Measurements from ENCODE around the gene IFT172.
"Not testable (repeated sequence)": the region's sequence is repeated elsewhere in the genome, so short reads cannot be mapped to it uniquely, and the experiment has no call there.

IFT172 gene

GRCh38 chr2:27489498-27490397 lies at the start of gene IFT172:
TSS of gene IFT172 (minus strand) at chr2:27489743. CDS start at chr2:27489653, 90 bp downstream.
- peak; percentile 100 for DNase-seq

- not testable (repeated sequence) for DNase-seq
These were observed 49.4 kb upstream of the IFT172 start for GRCh38 chr2:27538839-27539450.

GRCh38 chr2:27537287-27537686 lies 47.7 kb upstream of the IFT172 start:
- DNase-seq, result no peak

- no peak for DNase-seq
These were observed 42.4 kb upstream of the IFT172 start for GRCh38 chr2:27531983-27532382.

GRCh38 chr2:27527182-27527581 lies 37.6 kb upstream of the IFT172 start:
- DNase-seq, result no peak

- DNase-seq, result no peak
These were observed 32.9 kb upstream of the IFT172 start for GRCh38 chr2:27522400-27522945.

- no peak for DNase-seq
These were observed 30.8 kb upstream of the IFT172 start for GRCh38 chr2:27520316-27520715.

GRCh38 chr2:27518782-27519113 lies 29.2 kb upstream of the IFT172 start:
- DNase-seq, result no peak

- no peak for DNase-seq
These were observed 28.7 kb upstream of the IFT172 start for GRCh38 chr2:27518113-27518781.

GRCh38 chr2:27509326-27509725 lies 19.8 kb upstream of the IFT172 start:
- no peak for DNase-seq

GRCh38 chr2:27507293-27507692 lies 17.8 kb upstream of the IFT172 start:
- no peak for DNase-seq

- DNase-seq, result no peak
These were observed 17.0 kb upstream of the IFT172 start for GRCh38 chr2:27506587-27506986.

GRCh38 chr2:27502142-27502541 lies 12.6 kb upstream of the IFT172 start:
- no peak for DNase-seq

- DNase-seq, result no peak
These were observed 11.5 kb upstream of the IFT172 start for GRCh38 chr2:27501042-27501441.

- no peak for DNase-seq
These were observed 9.4 kb upstream of the IFT172 start for GRCh38 chr2:27498975-27499374.

GRCh38 chr2:27497288-27497627 lies 7.7 kb upstream of the IFT172 start:
- DNase-seq, result no peak

- DNase-seq, result peak; percentile 18
These were observed 7.1 kb upstream of the IFT172 start, which contains the start of gene GCKR for GRCh38 chr2:27496357-27497287. TSS of gene GCKR (plus strand) at chr2:27496839. CDS start at chr2:27496905, 66 bp downstream.

GRCh38 chr2:27495840-27496356 lies 6.4 kb upstream of the IFT172 start:
- DNase-seq, result no peak

GRCh38 chr2:27494944-27495554 lies 5.5 kb upstream of the IFT172 start, which contains the start of gene FNDC4:
TSS of gene FNDC4 (minus strand) at chr2:27495200. CDS start at chr2:27494679, 521 bp downstream.
- DNase-seq, result no peak

- no peak for DNase-seq
These were observed 4.9 kb upstream of the IFT172 start for GRCh38 chr2:27494284-27494943.

GRCh38 chr2:27493948-27494283 lies 4.4 kb upstream of the IFT172 start:
- no peak for DNase-seq
